Keratinocyte (primary cell): ENCODE measurements around the gene PDZD2. TPM values are rescaled to one million over a fixed set of nuclear protein-coding genes. Genes with fewer than 3 reads are reported as not detected.

Experiments
- DNase-seq: peaks from one replicate; pipeline ENCODE4 v3.0.0-alpha.2; 2011; ENCODE audit warnings: low read depth, missing footprints, low spot score
- FAIRE-seq: peaks from 2 replicates; lab custom pipeline; 2011; peaks lifted over from hg19 to GRCh38; lab: Jason Lieb, UNC
- H2AFZ ChIP-seq: 2 replicates; pipeline ENCODE4 v1.6.0; 2012; ENCODE audit warnings: low read length, control low read depth, inconsistent platforms; ENCODE audit not compliant: control insufficient read depth
- H3K27ac ChIP-seq: 2 replicates; pipeline ENCODE4 v1.5.1; 2011; ENCODE audit warnings: low read length; ENCODE audit not compliant: control insufficient read depth, insufficient read depth
- H3K27me3 ChIP-seq: 3 replicates; pipeline ENCODE4 v1.6.0; 2011; ENCODE audit warnings: low read length; ENCODE audit not compliant: control insufficient read depth, insufficient read depth; ENCODE audit errors: extremely low read depth
- H3K36me3 ChIP-seq, 2 experiments: 2 replicates in 1 of 2; 3 replicates in 1 of 2; pipeline ENCODE4 v1.5.1; 2011; ENCODE audit warnings: low read length in 2 of 2, mild to moderate bottlenecking in 1 of 2; ENCODE audit not compliant: control insufficient read depth in 2 of 2, insufficient read depth in 2 of 2; ENCODE audit errors: extremely low read depth in 1 of 2
- H3K4me1 ChIP-seq: 3 replicates; pipeline ENCODE4 v1.5.1; 2011; ENCODE audit warnings: low read length; ENCODE audit not compliant: control insufficient read depth, insufficient read depth; ENCODE audit errors: extremely low read depth
- H3K4me2 ChIP-seq: 3 replicates; pipeline ENCODE4 v1.6.0; 2011; ENCODE audit warnings: low read depth, low read length; ENCODE audit not compliant: control insufficient read depth, insufficient read depth; ENCODE audit errors: extremely low read depth
- H3K4me3 ChIP-seq, 3 experiments: fragments of 200-600 bp in 1 of 3; sonication (generic) in 1 of 3; 2 replicates in 2 of 3; 3 replicates in 1 of 3; pipeline ENCODE4 v1.5.1; 2011 to 2016; ENCODE audit warnings: low read length in 3 of 3, mild to moderate bottlenecking in 3 of 3, control low read depth in 2 of 3, inconsistent platforms in 1 of 3, low read depth in 1 of 3, mixed read lengths in 1 of 3, mixed run types in 1 of 3, moderate library complexity in 1 of 3; ENCODE audit not compliant: control insufficient read depth in 2 of 3, insufficient read depth in 2 of 3; ENCODE audit errors: extremely low read depth in 1 of 3
- H3K79me2 ChIP-seq: 2 replicates; pipeline ENCODE4 v1.6.0; 2012; ENCODE audit warnings: low read length; ENCODE audit not compliant: control insufficient read depth, insufficient read depth
- H3K9ac ChIP-seq: 3 replicates; pipeline ENCODE4 v1.6.0; 2011; ENCODE audit warnings: low read length; ENCODE audit not compliant: control insufficient read depth, insufficient read depth; ENCODE audit errors: extremely low read depth
- H3K9me1 ChIP-seq: 3 replicates; pipeline ENCODE4 v1.6.0; 2011; ENCODE audit warnings: low read length; ENCODE audit not compliant: control insufficient read depth, insufficient read depth; ENCODE audit errors: extremely low read depth
- H3K9me3 ChIP-seq: 2 replicates; pipeline ENCODE4 v1.5.1; 2012; ENCODE audit warnings: low read depth, low read length; ENCODE audit not compliant: control insufficient read depth
- H4K20me1 ChIP-seq: 3 replicates; pipeline ENCODE4 v1.6.0; 2011; ENCODE audit warnings: low read length; ENCODE audit not compliant: control insufficient read depth, insufficient read depth; ENCODE audit errors: extremely low read depth
- CTCF ChIP-seq, 3 experiments: IDR thresholded peaks in 1 of 3; conservative IDR thresholded peaks in 1 of 3; optimal IDR thresholded peaks in 1 of 3; 2 replicates in 2 of 3; 3 replicates in 1 of 3; pipeline versions ENCODE3 to v1.5.1; 2011; ENCODE audit warnings: low read length in 3 of 3, mild to moderate bottlenecking in 3 of 3, moderate library complexity in 2 of 3, control low read depth in 1 of 3, inconsistent platforms in 1 of 3; ENCODE audit not compliant: insufficient read depth in 2 of 3; ENCODE audit errors: extremely low read depth in 1 of 3
- EZH2 ChIP-seq: IDR thresholded peaks from one replicate; pipeline ENCODE4 v1.6.1; 2012; ENCODE audit warnings: inconsistent platforms, mild to moderate bottlenecking, low read length, moderate library complexity
- dilution Hi-C: fragments of 300-500 bp; cut with MboI; formaldehyde crosslinking; loops from one replicate; pipeline ENCODE4 v1.7.0; 2020; ENCODE audit warnings: low sequenced_read_pairs; ENCODE audit not compliant: extremely low pct_ligation_motif_present
- polyA plus RNA-seq, 5 experiments: library from polyadenylated mRNA; depleted of rRNA in 3 of 5; stranded (reverse) in 3 of 5; stranded (forward) in 1 of 5; unstranded in 1 of 5; fragments of >200 nt; gene quantifications; 1 replicate in 1 of 5; 2 replicates in 3 of 5; 3 replicates in 1 of 5; pipeline versions ENCODE4 v1.2.1 to v1.2.3, GENCODE V29; 2011 to 2012; ENCODE audit warnings: missing spikeins in 2 of 5, low read depth in 1 of 5, low replicate concordance in 1 of 5

Gene PDZD2
- polyA plus RNA-seq, 1 donor (not counting 4 experiments of a cell fraction or from before 2014, with no cell fraction given), result 7.3 TPM

- no peak overlapping the region for H2AFZ ChIP-seq
- H3K36me3 ChIP-seq, result no peaks in the 10 kb centered on the region
- H4K20me1 ChIP-seq, result no peaks in the 10 kb centered on the region
- no peaks in the 10 kb centered on the region for H3K9me3 ChIP-seq
- H3K4me1 ChIP-seq, result peaks cover 12% of the 10 kb centered on the region
- no peak overlapping the region for H3K4me3 ChIP-seq
- dilution Hi-C loops, result no loop called here
- FAIRE-seq, result no peak
- no peak for TF ChIP-seq CTCF (optimal IDR thresholded peaks at IDR 0.05 in 1 of 3, IDR thresholded peaks at IDR 0.05 in 1 of 3, conservative IDR thresholded peaks at IDR 0.05 in 1 of 3; ENCODE audit: extremely low read depth in 1 of 3, insufficient read depth in 2 of 3, low read length in 3 of 3)
- no peaks in the 10 kb centered on the region for H3K27me3 ChIP-seq
- H3K27ac ChIP-seq, result no peak overlapping the region
- no peak overlapping the region for H3K9ac ChIP-seq
- no peak for DNase-seq
- H3K9me1 ChIP-seq, result peaks cover 2% of the 10 kb centered on the region
- H3K4me2 ChIP-seq, result no peak overlapping the region
- H3K79me2 ChIP-seq, result no peaks in the 10 kb centered on the region
These were observed 382.8 kb downstream of the PDZD2 start for GRCh38 chr5:32021771-32022170.

GRCh38 chr5:32022638-32023037 lies 383.7 kb downstream of the PDZD2 start:
- DNase-seq, result no peak
- Histone ChIP-seq H2AFZ (no peak overlapping the region), H3K4me1 (peaks cover 16% of the 10 kb centered on the region), H3K9me1 (peaks cover 4% of the 10 kb centered on the region), H4K20me1 (no peaks in the 10 kb centered on the region), H3K9ac (no peak overlapping the region), H3K4me2 (no peak overlapping the region), H3K27me3 (no peaks in the 10 kb centered on the region), H3K79me2 (no peaks in the 10 kb centered on the region), H3K4me3 (no peak overlapping the region), H3K36me3 (no peaks in the 10 kb centered on the region), H3K9me3 (no peaks in the 10 kb centered on the region), H3K27ac (no peak overlapping the region)
- dilution Hi-C loops, result no loop called here
- TF ChIP-seq CTCF (optimal IDR thresholded peaks at IDR 0.05 in 1 of 3, IDR thresholded peaks at IDR 0.05 in 1 of 3, conservative IDR thresholded peaks at IDR 0.05 in 1 of 3; ENCODE audit: extremely low read depth in 1 of 3, insufficient read depth in 2 of 3, low read length in 3 of 3) (no peak), EZH2 (no peak)
- FAIRE-seq, result no peak
